A549 treated with CORT108297 at 1 μM for 4 hours (cell line): ENCODE data around the gene TMC3. TPM values are rescaled to one million over a fixed set of nuclear protein-coding genes. Genes with fewer than 3 reads are reported as not detected.

Experiments used
- total RNA-seq: library from RNA; stranded (reverse); fragments of 200-300 nt; extraction: Qiagen RNA extraction; gene quantifications from 5 replicates; pipeline ENCODE4 v1.2.3, GENCODE V29; 2022

Gene TMC3
- not detected in 5 replicates for total RNA-seq

GRCh38 chr15:81373775-81374395, at the start of gene TMC3:
TMC3 (minus strand) TSS chr15:81374213; CDS start chr15:81374077, 136 bp downstream.

GRCh38 chr15:81323944-81324881, 49.8 kb downstream of the TMC3 start, which contains the start of gene STARD5:
STARD5 (minus strand) TSS chr15:81324141; CDS start chr15:81324099, 42 bp downstream.

Other genes starting within 250 kb of the TMC3 start
- gene CFAP161, start 239.9 kb downstream of the TMC3 start, total RNA-seq, result 0.14 TPM in 1 of 5 replicates, not detected in the others
- gene IL16, start 177.3 kb downstream of the TMC3 start, total RNA-seq, result 0.07 to 0.25 TPM (median 0.17 TPM) in 3 of 5 replicates, not detected in the others
- 1.5 to 2.3 TPM (median 2.0 TPM) in 5 replicates for gene STARD5, start 50.1 kb downstream of the TMC3 start, total RNA-seq